LNCaP clone FGC (cell line): ENCODE data around the gene IGF2BP3.

Experiments used
- DNase-seq: peaks from one replicate; pipeline ENCODE4 v3.0.0-alpha.2; 2011; ENCODE audit warnings: low read depth
- H3K4me3 ChIP-seq: 2 replicates; pipeline ENCODE4 v1.5.1; 2011; ENCODE audit warnings: mild to moderate bottlenecking, low read depth, low read length, control low read depth
- CTCF ChIP-seq: IDR thresholded peaks from 2 replicates; pipeline ENCODE4 v1.5.1; 2012; ENCODE audit warnings: mild to moderate bottlenecking; ENCODE audit not compliant: control insufficient read depth, insufficient read depth; ENCODE audit errors: extremely low read depth

IGF2BP3 gene

GRCh38 chr7:23487670-23488069 is 17.4 kb upstream of the IGF2BP3 start:
- no peak for DNase-seq
- TF ChIP-seq CTCF: no peak
- no peak overlapping the region for H3K4me3 ChIP-seq

GRCh38 chr7:23486002-23486773 is 15.9 kb upstream of the IGF2BP3 start:
- TF ChIP-seq CTCF: no peak
- no peak for DNase-seq
- H3K4me3 ChIP-seq: no peak overlapping the region

- TF ChIP-seq CTCF: no peak
- H3K4me3 ChIP-seq: no peak overlapping the region
- no peak for DNase-seq
These were observed 12.4 kb upstream of the IGF2BP3 start for GRCh38 chr7:23482686-23483085.

- H3K4me3 ChIP-seq: no peak overlapping the region
- DNase-seq: no peak
- TF ChIP-seq CTCF: no peak
These were observed 7.9 kb upstream of the IGF2BP3 start for GRCh38 chr7:23477962-23478866.

GRCh38 chr7:23477157-23477499 is 6.8 kb upstream of the IGF2BP3 start:
- no peak overlapping the region for H3K4me3 ChIP-seq
- no peak for TF ChIP-seq CTCF
- no peak for DNase-seq

- no peak for TF ChIP-seq CTCF
- no peak overlapping the region for H3K4me3 ChIP-seq
- DNase-seq: no peak
These were observed 6.2 kb upstream of the IGF2BP3 start for GRCh38 chr7:23476286-23477156.
